ENCODE data around the gene TMEM60.

- TF ChIP-seq, protein P1, sequence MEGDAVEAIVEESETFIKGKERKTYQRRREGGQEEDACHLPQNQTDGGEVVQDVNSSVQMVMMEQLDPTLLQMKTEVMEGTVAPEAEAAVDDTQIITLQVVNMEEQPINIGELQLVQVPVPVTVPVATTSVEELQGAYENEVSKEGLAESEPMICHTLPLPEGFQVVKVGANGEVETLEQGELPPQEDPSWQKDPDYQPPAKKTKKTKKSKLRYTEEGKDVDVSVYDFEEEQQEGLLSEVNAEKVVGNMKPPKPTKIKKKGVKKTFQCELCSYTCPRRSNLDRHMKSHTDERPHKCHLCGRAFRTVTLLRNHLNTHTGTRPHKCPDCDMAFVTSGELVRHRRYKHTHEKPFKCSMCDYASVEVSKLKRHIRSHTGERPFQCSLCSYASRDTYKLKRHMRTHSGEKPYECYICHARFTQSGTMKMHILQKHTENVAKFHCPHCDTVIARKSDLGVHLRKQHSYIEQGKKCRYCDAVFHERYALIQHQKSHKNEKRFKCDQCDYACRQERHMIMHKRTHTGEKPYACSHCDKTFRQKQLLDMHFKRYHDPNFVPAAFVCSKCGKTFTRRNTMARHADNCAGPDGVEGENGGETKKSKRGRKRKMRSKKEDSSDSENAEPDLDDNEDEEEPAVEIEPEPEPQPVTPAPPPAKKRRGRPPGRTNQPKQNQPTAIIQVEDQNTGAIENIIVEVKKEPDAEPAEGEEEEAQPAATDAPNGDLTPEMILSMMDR (conservative IDR thresholded peaks at IDR 0.05; ENCODE audit: low read length), result no peak
- no peak for TF ChIP-seq EZH2phosphoT487 (IDR thresholded peaks at IDR 0.05; ENCODE audit: borderline replicate concordance, low read depth, low read length)
These were observed 39.0 kb upstream of the TMEM60 start for GRCh38 chr7:77837275-77837674.

All from OCI-LY7 (cell line).